Psoas muscle (tissue), 8 donors: ENCODE measurements around the gene DUSP16. TPM values are rescaled to one million over a fixed set of nuclear protein-coding genes. Genes with fewer than 3 reads are reported as not detected.

Source experiments
- ATAC-seq, 4 donors: fragments of 200-7000 bp; cut with Tn5 transposase; one replicate each; pipeline ENCODE4 v1.9.1; 2020; ENCODE audit warnings: moderate library complexity in 3 of 4, mild to moderate bottlenecking in 2 of 4
- DNase-seq, 2 donors: peaks; one replicate each; pipeline ENCODE4 v3.0.0-alpha.2; 2020
- H3K27ac ChIP-seq: fragments of 200-600 bp; one replicate; pipeline ENCODE4 v1.8.0; 2022
- H3K27me3 ChIP-seq, 3 donors: fragments of 200-600 bp in 1 of 3; one replicate each; pipeline versions ENCODE4 v1.6.1 to v1.8.0; 2013 to 2022; ENCODE audit warnings: low read length in 2 of 3, mild to moderate bottlenecking in 2 of 3, moderate library complexity in 1 of 3; ENCODE audit not compliant: insufficient read depth in 3 of 3
- H3K36me3 ChIP-seq, 2 donors: fragments of 200-600 bp in 1 of 2; one replicate each; pipeline versions ENCODE4 v1.6.1 to v1.8.0; 2013 to 2022; ENCODE audit warnings: low read depth in 1 of 2, mild to moderate bottlenecking in 1 of 2, moderate library complexity in 1 of 2; ENCODE audit not compliant: insufficient read depth in 1 of 2
- H3K4me1 ChIP-seq: fragments of 200-600 bp; one replicate; pipeline ENCODE4 v1.8.0; 2022
- H3K4me3 ChIP-seq: fragments of 200-600 bp; one replicate; pipeline ENCODE4 v1.8.0; 2022; ENCODE audit warnings: mild to moderate bottlenecking
- H3K9me3 ChIP-seq: fragments of 200-600 bp; one replicate; pipeline ENCODE4 v1.8.0; 2022
- WGBS, 3 donors: extraction: QIAGEN DNeasy Blood & Tissue Kit; methylation state at CpG; one replicate each; pipeline versions ENCODE4 v1.1.6 to v1.1.7; 2013; 5-methylcytosine and 5-hydroxymethylcytosine counted together
- intact Hi-C, 2 donors: fragments of 100-400 bp; cut with DNase I; formaldehyde crosslinking; loops; one replicate each; pipeline versions ENCODE4 v1.11.0 to v1.14.2; 2022
- polyA plus RNA-seq, 3 donors: library from polyadenylated mRNA; stranded (reverse); fragments of 200-250 nt; gene quantifications; one replicate each; pipeline ENCODE4 v1.2.3, GENCODE V29; 2013
- total RNA-seq, 4 donors: library from RNA; stranded (reverse); fragmentation: NEBNext Ultra II Directional in 2 of 4; extraction: Animal tissue kit (Norgen Biotek cat#: 25700) in 2 of 4; gene quantifications; one replicate each; pipeline versions ENCODE4 v1.2.1 to v1.2.4, GENCODE V29; 2021 to 2023
- TF ChIP-seq, protein P1 (sequence below): fragments of 200-600 bp; IDR thresholded peaks from one replicate; pipeline ENCODE4 v1.8.0; 2022; ENCODE audit warnings: antibody characterized with exemption
- donor health status: healthy with polysubstance abuse.
- donor health status: DM: no; HTN: no; CAD: no; lungs with moderate emphysema.
- donor health status: Bipolar disorder and iron deficiency.
- donor health status: healthy.
- donor health status: DM: yes; HTN: yes; CAD: no.
- donor health status: DM: no; HTN: no; CAD: no.
- donor health status: DM: no; HTN: no; CAD: no.
- donor health status: DM: yes; HTN: yes; CAD: no.

The DUSP16 gene
- total and polyA plus RNA-seq, 7 donors, result 3.3 to 23.8 (median 14.2) TPM

- peak in 1 of 4 donors; percentile 30 for ATAC-seq
- TF ChIP-seq, protein P1, sequence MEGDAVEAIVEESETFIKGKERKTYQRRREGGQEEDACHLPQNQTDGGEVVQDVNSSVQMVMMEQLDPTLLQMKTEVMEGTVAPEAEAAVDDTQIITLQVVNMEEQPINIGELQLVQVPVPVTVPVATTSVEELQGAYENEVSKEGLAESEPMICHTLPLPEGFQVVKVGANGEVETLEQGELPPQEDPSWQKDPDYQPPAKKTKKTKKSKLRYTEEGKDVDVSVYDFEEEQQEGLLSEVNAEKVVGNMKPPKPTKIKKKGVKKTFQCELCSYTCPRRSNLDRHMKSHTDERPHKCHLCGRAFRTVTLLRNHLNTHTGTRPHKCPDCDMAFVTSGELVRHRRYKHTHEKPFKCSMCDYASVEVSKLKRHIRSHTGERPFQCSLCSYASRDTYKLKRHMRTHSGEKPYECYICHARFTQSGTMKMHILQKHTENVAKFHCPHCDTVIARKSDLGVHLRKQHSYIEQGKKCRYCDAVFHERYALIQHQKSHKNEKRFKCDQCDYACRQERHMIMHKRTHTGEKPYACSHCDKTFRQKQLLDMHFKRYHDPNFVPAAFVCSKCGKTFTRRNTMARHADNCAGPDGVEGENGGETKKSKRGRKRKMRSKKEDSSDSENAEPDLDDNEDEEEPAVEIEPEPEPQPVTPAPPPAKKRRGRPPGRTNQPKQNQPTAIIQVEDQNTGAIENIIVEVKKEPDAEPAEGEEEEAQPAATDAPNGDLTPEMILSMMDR, result no peak
- Histone ChIP-seq H3K9me3 (no peaks in the 10 kb centered on the region), H3K4me3 (no peak overlapping the region), H3K27ac (peak overlapping the region; percentile 59), H3K4me1 (peaks cover 26% of the 10 kb centered on the region), H3K36me3 (peaks cover 0 to 2% of the 10 kb centered on the region in 2 donors), H3K27me3 (no peaks in the 10 kb centered on the region)
- intact Hi-C loops, result no loop called here
- DNase-seq, result no peak
- 86 to 91% (median 87%) methylated on average over 4 of the region's 4 CpGs for WGBS, 3 donors
Measured at GRCh38 chr12:12441843-12442461, 120.7 kb downstream of the DUSP16 start.

DNA sequence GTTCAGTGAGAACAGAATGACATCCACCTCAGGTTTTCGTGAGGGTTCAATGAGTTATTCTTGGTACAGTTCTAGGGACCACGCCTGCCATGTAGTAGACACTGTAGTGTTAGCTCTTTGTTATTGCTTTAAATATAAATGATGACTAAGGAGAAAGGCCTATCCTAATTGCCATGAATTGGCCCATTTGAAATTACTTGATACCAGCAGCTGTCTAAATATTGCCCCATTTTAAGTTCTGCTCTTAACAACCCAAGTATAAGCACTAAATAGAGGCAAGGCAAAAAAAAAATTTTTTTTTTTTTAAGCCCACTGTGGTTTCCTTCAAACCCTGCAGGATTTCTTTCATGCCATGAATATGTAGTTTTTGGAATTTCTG is 121.2 kb downstream of the DUSP16 start:
- TF ChIP-seq, protein P1, result no peak
- DNase-seq (no peak), ATAC-seq (peak in 1 of 4 donors; percentile 38)
- Histone ChIP-seq H3K27ac (no peak overlapping the region), H3K36me3 (peaks cover 0 to 7% of the 10 kb centered on the region in 2 donors), H3K4me3 (no peak overlapping the region), H3K9me3 (no peaks in the 10 kb centered on the region), H3K27me3 (no peaks in the 10 kb centered on the region), H3K4me1 (peaks cover 26% of the 10 kb centered on the region)
- intact Hi-C loops, result no loop called here
- WGBS, 3 donors, result 83 to 95% (median 87%) methylated on average over 2 of the region's 2 CpGs

DNA sequence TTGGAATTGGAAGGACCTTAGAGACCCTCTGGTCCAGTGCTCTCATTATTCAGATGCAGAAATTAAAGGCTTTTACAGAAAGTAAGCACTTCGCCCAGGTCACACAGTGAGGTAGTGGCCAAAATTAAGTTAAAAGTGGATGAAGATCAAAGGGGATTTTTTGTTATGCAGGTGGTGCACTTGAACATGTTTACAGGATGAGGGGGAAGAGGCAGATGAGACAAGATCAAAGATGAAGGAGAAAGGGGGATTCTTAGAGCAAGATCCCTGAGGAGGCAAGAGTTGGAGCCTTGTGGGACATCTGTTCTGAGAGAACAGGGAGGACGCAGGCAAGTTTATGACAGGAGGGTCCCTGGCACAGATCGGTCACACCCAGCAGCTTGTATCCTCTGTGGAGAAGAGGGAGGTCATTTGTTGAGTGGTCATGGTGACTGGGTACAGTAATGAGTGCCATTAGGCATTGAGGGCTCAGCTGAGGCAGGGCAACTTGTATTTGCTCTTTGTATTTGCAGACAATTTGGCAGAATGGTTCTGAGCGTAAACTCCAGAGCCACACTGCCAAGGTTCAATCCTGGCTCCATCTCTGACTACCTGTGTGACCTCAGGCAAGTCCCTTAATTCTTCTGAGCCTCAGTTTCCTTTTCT is 121.8 kb downstream of the DUSP16 start:
- no peak for DNase-seq
- WGBS, 3 donors, result 92 to 95% (median 93%) methylated on average over 4 of the region's 4 CpGs
- H3K4me1 ChIP-seq, result peaks cover 26% of the 10 kb centered on the region
- H3K4me3 ChIP-seq, result no peak overlapping the region
- no peaks in the 10 kb centered on the region for H3K9me3 ChIP-seq
- peaks cover 0 to 10% of the 10 kb centered on the region in 2 donors for H3K36me3 ChIP-seq
- no peaks in the 10 kb centered on the region for H3K27me3 ChIP-seq
- intact Hi-C loops, result no loop called here
- TF ChIP-seq, protein P1, result no peak
- no peak for ATAC-seq
- H3K27ac ChIP-seq, result no peak overlapping the region

DNA sequence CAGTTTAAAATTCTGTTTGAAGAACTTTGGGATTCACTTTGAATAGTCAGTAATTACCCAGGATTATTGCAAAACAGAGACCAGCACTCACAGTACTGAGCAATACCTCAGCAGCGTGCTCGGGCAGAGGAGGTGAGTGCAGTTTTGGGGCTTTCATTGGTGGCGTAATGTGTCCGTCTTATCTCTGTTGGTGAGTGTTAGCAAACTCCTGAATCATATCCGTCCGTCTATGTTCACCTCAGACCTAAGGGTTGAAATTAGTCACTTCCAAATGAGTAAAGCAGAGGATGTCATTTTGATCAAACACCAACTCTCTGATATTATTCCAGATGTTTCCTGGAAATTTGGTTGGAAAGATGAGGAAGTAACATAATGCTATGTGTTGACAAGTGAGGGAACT is 123.0 kb downstream of the DUSP16 start:
- Histone ChIP-seq H3K4me1 (peaks cover 26% of the 10 kb centered on the region), H3K4me3 (no peak overlapping the region), H3K9me3 (no peaks in the 10 kb centered on the region), H3K36me3 (peaks cover 0 to 10% of the 10 kb centered on the region in 2 donors), H3K27me3 (no peaks in the 10 kb centered on the region), H3K27ac (no peak overlapping the region)
- TF ChIP-seq, protein P1, result no peak
- WGBS, 3 donors, result 75 to 78% (median 77%) methylated on average over 6 of the region's 6 CpGs
- intact Hi-C loops, result no loop called here
- peak in 1 of 4 donors; percentile 42 for ATAC-seq
- DNase-seq, result no peak
